Endothelial cell of umbilical vein (primary cell): ENCODE results near the gene COL16A1.

Experiments used
- CTCF ChIP-seq, 2 donors: IDR thresholded peaks; 1 replicate in 1 of 2; 2 replicates in 1 of 2; pipeline ENCODE4 v1.5.1; 2011; ENCODE audit warnings: low read length in 2 of 2, mild to moderate bottlenecking in 2 of 2, moderate library complexity in 2 of 2, control low read depth in 1 of 2, inconsistent platforms in 1 of 2, low read depth in 1 of 2; ENCODE audit not compliant: insufficient read depth in 1 of 2; ENCODE audit errors: extremely low read depth in 1 of 2
- EZH2 ChIP-seq: IDR thresholded peaks from 2 replicates; pipeline ENCODE4 v1.6.1; 2012; ENCODE audit warnings: borderline replicate concordance, low read depth, mild to moderate bottlenecking, moderate library complexity, low read length, inconsistent platforms; ENCODE audit not compliant: severe bottlenecking
- FOS ChIP-seq: IDR thresholded peaks from 2 replicates; pipeline ENCODE4 v1.6.1; 2011; ENCODE audit warnings: mild to moderate bottlenecking, low read length, moderate library complexity, borderline replicate concordance; ENCODE audit not compliant: insufficient read depth
- GATA2 ChIP-seq: IDR thresholded peaks from 2 replicates; pipeline ENCODE4 v1.7.0; 2011; ENCODE audit warnings: low read depth, mild to moderate bottlenecking, moderate library complexity, mixed read lengths, low read length; ENCODE audit not compliant: insufficient read length, insufficient read depth
- JUN ChIP-seq: IDR thresholded peaks from 2 replicates; pipeline ENCODE4 v1.6.1; 2011; ENCODE audit warnings: borderline replicate concordance, low read depth; ENCODE audit not compliant: insufficient read length, insufficient read depth
- MYC ChIP-seq: IDR thresholded peaks from one replicate; pipeline ENCODE4 v1.6.1; 2011; ENCODE audit warnings: mild to moderate bottlenecking, low read depth, low read length
- POLR2A ChIP-seq: IDR thresholded peaks from 2 replicates; pipeline ENCODE4 v1.6.1; 2012; ENCODE audit warnings: low read depth, mild to moderate bottlenecking, control low read depth, low read length
- POLR2AphosphoS5 ChIP-seq: IDR thresholded peaks from 2 replicates; pipeline ENCODE4 v1.6.1; 2012; ENCODE audit warnings: low read depth, mild to moderate bottlenecking, control low read depth, low read length, moderate library complexity; ENCODE audit not compliant: insufficient read depth

DNA sequence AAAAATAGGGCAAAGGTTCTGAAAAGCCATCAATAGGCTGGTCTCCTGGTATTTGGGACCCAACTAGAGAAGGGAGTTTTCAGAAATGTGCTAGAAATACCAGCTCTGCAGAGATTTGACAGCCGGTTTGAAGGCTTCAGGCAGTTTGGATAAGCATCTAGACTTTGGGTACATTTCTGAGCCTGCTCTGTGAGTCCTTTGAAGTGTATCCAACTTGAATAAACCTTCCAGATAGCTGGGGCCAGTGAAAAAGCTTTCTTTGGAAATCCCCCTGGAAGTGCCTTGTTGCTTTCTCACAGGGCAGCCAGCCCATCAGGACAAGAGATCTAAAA is 52.8 kb downstream of the COL16A1 start:
- TF ChIP-seq EZH2 (no peak), POLR2AphosphoS5 (no peak), POLR2A (no peak), CTCF (IDR thresholded peaks at IDR 0.05; ENCODE audit: extremely low read depth in 1 of 2, insufficient read depth in 1 of 2, low read depth in 1 of 2, low read length in 2 of 2) (no peak), GATA2 (no peak), MYC (no peak), JUN (no peak), FOS (no peak)
